IMR-90 (cell line): ENCODE data around the gene LCN12. TPM values are rescaled to one million over a fixed set of nuclear protein-coding genes. Genes with fewer than 3 reads are reported as not detected.

Experiments used
- ATAC-seq: fragments of 200-7000 bp; cut with Tn5 transposase; 2 replicates; pipeline ENCODE4 v1.9.1; 2020; ENCODE audit warnings: low read depth, mild to moderate bottlenecking, moderate library complexity
- BruUV-seq: library from RNA; stranded (reverse); fragments of 400-500 nt; replicated peaks from 2 replicates; lab custom pipeline; 2021; lab: Mats Ljungman, UMichigan
- CTCF ChIA-PET: fragments of 300-600 bp; formaldehyde crosslinking; extraction: SDS; loops from one replicate; lab custom pipeline; 2021; ENCODE audit warnings: antibody characterized with exemption; lab: Yijun Ruan, JAX
- POLR2A ChIA-PET: fragments of 300-600 bp; sonication (Branson Sonifier 250); formaldehyde crosslinking; loops from one replicate; lab custom pipeline; 2022; ENCODE audit warnings: antibody characterized with exemption; ENCODE audit not compliant: unreplicated experiment; lab: Charles Lee
- DNase-seq: peaks from one replicate; pipeline ENCODE4 v3.0.0; 2013
- H2AFZ ChIP-seq: replicated peaks from 2 replicates; pipeline ENCODE3; 2013; ENCODE audit warnings: low read length, mild to moderate bottlenecking; ENCODE audit not compliant: poor library complexity
- H2AK5ac ChIP-seq: 2 replicates; pipeline ENCODE4 v1.6.1; 2013; ENCODE audit warnings: low read depth, low read length, inconsistent platforms
- H2AK9ac ChIP-seq: replicated peaks from 2 replicates; pipeline ENCODE3; 2013; ENCODE audit warnings: mild to moderate bottlenecking, low read depth, low read length, moderate library complexity; ENCODE audit not compliant: poor library complexity
- H2BK120ac ChIP-seq: 2 replicates; pipeline ENCODE4 v1.6.1; 2013; ENCODE audit warnings: low read depth, low read length, inconsistent platforms
- H2BK15ac ChIP-seq: 3 replicates; pipeline ENCODE4 v1.6.1; 2013; ENCODE audit warnings: low read depth, low read length, inconsistent platforms
- H2BK20ac ChIP-seq: 2 replicates; pipeline ENCODE4 v1.6.1; 2013; ENCODE audit warnings: low read depth, mild to moderate bottlenecking, inconsistent platforms, low read length, moderate library complexity
- H2BK5ac ChIP-seq: 2 replicates; pipeline ENCODE4 v1.6.1; 2013; ENCODE audit warnings: mild to moderate bottlenecking, low read depth, low read length, inconsistent platforms; ENCODE audit not compliant: poor library complexity, severe bottlenecking
- H3K14ac ChIP-seq: replicated peaks from 2 replicates; pipeline ENCODE4 v1.6.1; 2013; ENCODE audit warnings: low read depth, low read length, inconsistent platforms
- H3K18ac ChIP-seq: 2 replicates; pipeline ENCODE4 v1.6.1; 2013; ENCODE audit warnings: low read depth, low read length, control low read depth
- H3K23ac ChIP-seq: 2 replicates; pipeline ENCODE4 v1.6.1; 2013; ENCODE audit warnings: low read depth, low read length, inconsistent platforms
- H3K27ac ChIP-seq: 2 replicates; pipeline ENCODE4 v1.5.1; 2013; ENCODE audit warnings: mild to moderate bottlenecking, control low read depth, low read length; ENCODE audit not compliant: insufficient read depth
- H3K27me3 ChIP-seq: 2 replicates; pipeline ENCODE4 v1.6.1; 2013; ENCODE audit warnings: low read length; ENCODE audit not compliant: control insufficient read depth, insufficient read depth
- H3K36me3 ChIP-seq: 2 replicates; pipeline ENCODE4 v1.6.1; 2013; ENCODE audit warnings: low read length, mixed read lengths; ENCODE audit not compliant: control insufficient read depth, insufficient read depth
- H3K4ac ChIP-seq: 2 replicates; pipeline ENCODE4 v1.6.1; 2013; ENCODE audit warnings: low read depth, low read length, inconsistent platforms
- H3K4me1 ChIP-seq: 2 replicates; pipeline ENCODE4 v1.6.1; 2013; ENCODE audit warnings: low read length, mixed read lengths; ENCODE audit not compliant: control insufficient read depth, insufficient read depth
- H3K4me2 ChIP-seq: 2 replicates; pipeline ENCODE4 v1.6.1; 2013; ENCODE audit warnings: low read depth, mild to moderate bottlenecking, control low read depth, low read length, moderate library complexity
- H3K4me3 ChIP-seq: 2 replicates; pipeline ENCODE4 v1.5.1; 2013; ENCODE audit warnings: low read depth, mild to moderate bottlenecking, control low read depth, low read length, moderate library complexity; ENCODE audit not compliant: insufficient read depth
- H3K56ac ChIP-seq: 2 replicates; pipeline ENCODE4 v1.6.1; 2013; ENCODE audit warnings: low read length, inconsistent platforms; ENCODE audit not compliant: insufficient read depth; ENCODE audit errors: extremely low read depth
- H3K79me1 ChIP-seq, 2 experiments: 2 replicates each; pipeline ENCODE4 v1.6.1; 2013; ENCODE audit warnings: low read length in 2 of 2, inconsistent platforms in 1 of 2, low read depth in 1 of 2
- H3K9ac ChIP-seq: 2 replicates; pipeline ENCODE4 v1.6.1; 2013; ENCODE audit warnings: low read depth, low read length, control low read depth
- H3K9me1 ChIP-seq: 2 replicates; pipeline ENCODE4 v1.6.1; 2013; ENCODE audit warnings: low read length, inconsistent platforms; ENCODE audit not compliant: insufficient read depth
- H3K9me3 ChIP-seq: 2 replicates; pipeline ENCODE4 v1.6.1; 2013; ENCODE audit warnings: low read length; ENCODE audit not compliant: control insufficient read depth, insufficient read depth
- H4K20me1 ChIP-seq: 2 replicates; pipeline ENCODE4 v1.6.1; 2013; ENCODE audit warnings: low read length, inconsistent platforms; ENCODE audit not compliant: insufficient read depth
- H4K5ac ChIP-seq: 2 replicates; pipeline ENCODE4 v1.6.1; 2013; ENCODE audit warnings: mild to moderate bottlenecking, low read depth, low read length, control low read depth
- H4K8ac ChIP-seq, 2 experiments: 2 replicates each; pipeline ENCODE4 v1.6.1; 2013; ENCODE audit warnings: low read depth in 2 of 2, low read length in 2 of 2, control low read depth in 1 of 2, inconsistent platforms in 1 of 2
- H4K91ac ChIP-seq: 2 replicates; pipeline ENCODE4 v1.6.1; 2013; ENCODE audit warnings: low read depth, low read length, inconsistent platforms; ENCODE audit not compliant: insufficient read depth
- BHLHE40 ChIP-seq: fragments of 150-350 bp; IDR thresholded peaks from 2 replicates; pipeline ENCODE4 v1.6.1; 2016; ENCODE audit warnings: mild to moderate bottlenecking, low read depth, low read length
- CEBPB ChIP-seq: IDR thresholded peaks from 2 replicates; pipeline ENCODE4 v1.6.1; 2012; ENCODE audit warnings: low read depth, low read length, improper control_type of control experiment
- FOS ChIP-seq: fragments of 150-350 bp; IDR thresholded peaks from 2 replicates; pipeline ENCODE4 v1.6.1; 2016; ENCODE audit warnings: low read depth, low read length
- MAFK ChIP-seq: IDR thresholded peaks from 2 replicates; pipeline ENCODE4 v1.6.1; 2012; ENCODE audit warnings: low read depth, low read length, improper control_type of control experiment
- MAZ ChIP-seq: IDR thresholded peaks from 2 replicates; pipeline ENCODE4 v1.6.1; 2012; ENCODE audit warnings: low read depth, mild to moderate bottlenecking, low read length, improper control_type of control experiment, moderate library complexity, borderline replicate concordance
- MXI1 ChIP-seq: IDR thresholded peaks from 2 replicates; pipeline ENCODE4 v1.6.1; 2012; ENCODE audit warnings: low read depth, mild to moderate bottlenecking, low read length, moderate library complexity, borderline replicate concordance
- NFE2L2 ChIP-seq: fragments of 150-350 bp; IDR thresholded peaks from 2 replicates; pipeline ENCODE4 v1.6.1; 2016; ENCODE audit warnings: low read depth, mild to moderate bottlenecking, low read length
- POLR2A ChIP-seq: IDR thresholded peaks from 2 replicates; pipeline ENCODE4 v1.6.1; 2012; ENCODE audit warnings: mild to moderate bottlenecking, low read depth, low read length
- RAD21 ChIP-seq: IDR thresholded peaks from 2 replicates; pipeline ENCODE4 v1.6.1; 2012; ENCODE audit warnings: low read length, improper control_type of control experiment
- RCOR1 ChIP-seq: IDR thresholded peaks from 2 replicates; pipeline ENCODE4 v1.6.1; 2012; ENCODE audit warnings: mild to moderate bottlenecking, low read length, improper control_type of control experiment; ENCODE audit not compliant: insufficient replicate concordance
- RFX5 ChIP-seq: IDR thresholded peaks from 2 replicates; pipeline ENCODE4 v1.8.0; 2012; ENCODE audit warnings: low read depth, mild to moderate bottlenecking, low read length, moderate library complexity
- SMC3 ChIP-seq: fragments of 150-350 bp; IDR thresholded peaks from 2 replicates; pipeline ENCODE4 v1.6.1; 2016; ENCODE audit warnings: low read depth, mild to moderate bottlenecking, antibody characterized with exemption, low read length, moderate library complexity
- WGBS, 2 experiments: methylation state at CpG; one replicate each; pipeline versions ENCODE4 v1.1.5 to v1.1.7; 2013; ENCODE audit warnings: missing lambda C conversion rate in 2 of 2; ENCODE audit not compliant: insufficient read length in 1 of 2; ENCODE audit errors: extremely low coverage in 2 of 2; 5-methylcytosine and 5-hydroxymethylcytosine counted together
- dilution Hi-C: fragments of 300-500 bp; cut with HindIII; formaldehyde crosslinking; loops from one replicate; pipeline ENCODE4 v1.14.3; 2018; ENCODE audit warnings: low sequenced_read_pairs; ENCODE audit not compliant: unreplicated experiment
- in situ Hi-C: fragments of 300-500 bp; cut with MboI; formaldehyde crosslinking; loops from 3 replicates; pipeline ENCODE4 v1.14.3; 2019; ENCODE audit warnings: low sequenced_read_pairs, inconsistent platforms, mixed read lengths
- intact Hi-C: fragments of 100-400 bp; cut with micrococcal nuclease; formaldehyde crosslinking; loops from 2 replicates; pipeline ENCODE4 v1.10.0; 2022
- polyA plus RNA-seq, 3 experiments: library from polyadenylated mRNA; depleted of rRNA; stranded (reverse); fragments of >200 nt; gene quantifications; 2 replicates each; pipeline ENCODE4 v1.2.3, GENCODE V29; 2012; ENCODE audit warnings: low replicate concordance in 1 of 3
- total RNA-seq: library from RNA; depleted of rRNA; stranded (reverse); fragments of >200 nt; gene quantifications from 2 replicates; pipeline ENCODE4 v1.2.3, GENCODE V29; 2012
- TF ChIP-seq, protein P1 (sequence below): fragments of 150-350 bp; IDR thresholded peaks from 2 replicates; pipeline ENCODE4 v1.6.1; 2017; ENCODE audit warnings: mild to moderate bottlenecking, antibody characterized with exemption, low read length, low read depth
- TF ChIP-seq, protein P2 (sequence below): conservative IDR thresholded peaks from 2 replicates; pipeline ENCODE4 v1.5.1; 2012; ENCODE audit warnings: mild to moderate bottlenecking, low read depth, low read length, improper control_type of control experiment
- TF ChIP-seq, protein P3 (sequence below): fragments of 150-350 bp; IDR thresholded peaks from 2 replicates; pipeline ENCODE4 v1.6.1; 2016; ENCODE audit warnings: low read depth, mild to moderate bottlenecking, low read length, moderate library complexity, borderline replicate concordance

The LCN12 gene
- total and polyA plus RNA-seq, 2 of the 4 experiments (the other 2 are of a cell fraction): 0.12 TPM; not detected in 1

DNA sequence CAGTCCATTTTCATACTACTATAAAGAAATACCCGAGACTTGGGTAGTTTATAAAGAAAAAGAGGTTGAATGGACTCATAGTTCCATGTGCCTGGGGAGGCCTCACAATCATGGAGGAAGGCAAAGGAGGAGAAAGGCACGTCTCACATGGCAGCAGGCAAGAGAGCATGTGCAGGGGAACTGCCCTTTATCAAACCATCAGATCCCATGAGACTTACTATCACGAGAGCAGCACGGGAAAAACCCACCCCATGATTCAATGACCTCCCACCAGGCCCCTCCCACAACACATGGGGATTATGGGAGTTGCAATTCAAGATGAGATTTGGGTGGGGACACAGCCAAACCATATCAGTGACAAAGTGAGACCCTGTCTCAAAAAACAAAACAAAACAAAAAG is 45.8 kb upstream of the LCN12 start:
- no peak overlapping the region for H3K9ac ChIP-seq
- TF ChIP-seq RFX5 (no peak), MAFK (no peak), BHLHE40 (no peak), POLR2A (no peak), MXI1 (no peak), SMC3 (no peak), RCOR1 (no peak), NFE2L2 (no peak), MAZ (no peak), RAD21 (no peak), CEBPB (no peak), FOS (no peak)
- TF ChIP-seq, protein P1, sequence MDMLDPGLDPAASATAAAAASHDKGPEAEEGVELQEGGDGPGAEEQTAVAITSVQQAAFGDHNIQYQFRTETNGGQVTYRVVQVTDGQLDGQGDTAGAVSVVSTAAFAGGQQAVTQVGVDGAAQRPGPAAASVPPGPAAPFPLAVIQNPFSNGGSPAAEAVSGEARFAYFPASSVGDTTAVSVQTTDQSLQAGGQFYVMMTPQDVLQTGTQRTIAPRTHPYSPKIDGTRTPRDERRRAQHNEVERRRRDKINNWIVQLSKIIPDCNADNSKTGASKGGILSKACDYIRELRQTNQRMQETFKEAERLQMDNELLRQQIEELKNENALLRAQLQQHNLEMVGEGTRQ: no peak
- TF ChIP-seq, protein P2, sequence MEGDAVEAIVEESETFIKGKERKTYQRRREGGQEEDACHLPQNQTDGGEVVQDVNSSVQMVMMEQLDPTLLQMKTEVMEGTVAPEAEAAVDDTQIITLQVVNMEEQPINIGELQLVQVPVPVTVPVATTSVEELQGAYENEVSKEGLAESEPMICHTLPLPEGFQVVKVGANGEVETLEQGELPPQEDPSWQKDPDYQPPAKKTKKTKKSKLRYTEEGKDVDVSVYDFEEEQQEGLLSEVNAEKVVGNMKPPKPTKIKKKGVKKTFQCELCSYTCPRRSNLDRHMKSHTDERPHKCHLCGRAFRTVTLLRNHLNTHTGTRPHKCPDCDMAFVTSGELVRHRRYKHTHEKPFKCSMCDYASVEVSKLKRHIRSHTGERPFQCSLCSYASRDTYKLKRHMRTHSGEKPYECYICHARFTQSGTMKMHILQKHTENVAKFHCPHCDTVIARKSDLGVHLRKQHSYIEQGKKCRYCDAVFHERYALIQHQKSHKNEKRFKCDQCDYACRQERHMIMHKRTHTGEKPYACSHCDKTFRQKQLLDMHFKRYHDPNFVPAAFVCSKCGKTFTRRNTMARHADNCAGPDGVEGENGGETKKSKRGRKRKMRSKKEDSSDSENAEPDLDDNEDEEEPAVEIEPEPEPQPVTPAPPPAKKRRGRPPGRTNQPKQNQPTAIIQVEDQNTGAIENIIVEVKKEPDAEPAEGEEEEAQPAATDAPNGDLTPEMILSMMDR: no peak
- TF ChIP-seq, protein P3, sequence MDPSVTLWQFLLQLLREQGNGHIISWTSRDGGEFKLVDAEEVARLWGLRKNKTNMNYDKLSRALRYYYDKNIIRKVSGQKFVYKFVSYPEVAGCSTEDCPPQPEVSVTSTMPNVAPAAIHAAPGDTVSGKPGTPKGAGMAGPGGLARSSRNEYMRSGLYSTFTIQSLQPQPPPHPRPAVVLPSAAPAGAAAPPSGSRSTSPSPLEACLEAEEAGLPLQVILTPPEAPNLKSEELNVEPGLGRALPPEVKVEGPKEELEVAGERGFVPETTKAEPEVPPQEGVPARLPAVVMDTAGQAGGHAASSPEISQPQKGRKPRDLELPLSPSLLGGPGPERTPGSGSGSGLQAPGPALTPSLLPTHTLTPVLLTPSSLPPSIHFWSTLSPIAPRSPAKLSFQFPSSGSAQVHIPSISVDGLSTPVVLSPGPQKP: no peak
- intact Hi-C loops: no loop called here
- no TSS peak for BruUV-seq
- no peak overlapping the region for H3K4ac ChIP-seq
- ChIA-PET CTCF (no interaction called here), POLR2A (no interaction called here)
- no peak overlapping the region for H2BK5ac ChIP-seq
- no peak overlapping the region for H3K4me2 ChIP-seq
- H3K79me1 ChIP-seq: peaks cover 7 to 36% of the 10 kb centered on the region in 2 experiments; a peak in 3 of 4 replicates
- H3K14ac ChIP-seq: no peak overlapping the region
- H3K23ac ChIP-seq: no peak overlapping the region
- no peaks in the 10 kb centered on the region; the same call in 1 of the 2 replicates for H4K20me1 ChIP-seq
- no peak overlapping the region for H3K18ac ChIP-seq
- no peak overlapping the region for H4K8ac ChIP-seq
- H2BK15ac ChIP-seq: no peak overlapping the region
- ATAC-seq: no peak
- no peaks in the 10 kb centered on the region for H3K9me3 ChIP-seq
- H4K91ac ChIP-seq: no peak overlapping the region
- no peak overlapping the region for H2BK20ac ChIP-seq
- H3K56ac ChIP-seq: no peak overlapping the region
- H3K9me1 ChIP-seq: 0 out of 2 replicates have a peak, but pooled peaks cover 9% of the 10 kb centered on the region
- H3K27me3 ChIP-seq: no peaks in the 10 kb centered on the region
- no peak overlapping the region for H2AFZ ChIP-seq
- H2BK120ac ChIP-seq: no peak overlapping the region
- dilution Hi-C loops: no loop called here
- H3K27ac ChIP-seq: no peak overlapping the region
- no peak for DNase-seq
- no CpG with 5 or more reads among the region's 4 CpGs for WGBS, 2 experiments
- peaks cover 25% of the 10 kb centered on the region for H3K36me3 ChIP-seq
- H2AK5ac ChIP-seq: no peak overlapping the region
- no peak overlapping the region for H4K5ac ChIP-seq
- in situ Hi-C loops: no loop called here
- H3K4me3 ChIP-seq: no peak overlapping the region
- no peak overlapping the region for H2AK9ac ChIP-seq
- peaks cover 13% of the 10 kb centered on the region for H3K4me1 ChIP-seq
